Right atrium auricular region (tissue), 2 donors: ENCODE results near the gene MRTFA. TPM values are rescaled to one million over a fixed set of nuclear protein-coding genes. Genes with fewer than 3 reads are reported as not detected.

Experiments
- DNase-seq: peaks from one replicate; pipeline ENCODE4 v3.0.0-alpha.2; 2019; ENCODE audit warnings: low spot score
- H3K27ac ChIP-seq, 2 donors: fragments of 200-600 bp; sonication (generic); 1 replicate in 1 of 2; 2 replicates in 1 of 2; pipeline ENCODE4 v1.5.1; 2016 to 2019
- H3K27me3 ChIP-seq, 2 donors: fragments of 200-600 bp; sonication (generic); one replicate each; pipeline versions ENCODE4 v1.5.1 to v1.6.0; 2017 to 2019
- H3K36me3 ChIP-seq: fragments of 200-600 bp; sonication (generic); one replicate; pipeline ENCODE4 v1.5.1; 2016
- H3K4me1 ChIP-seq, 2 donors: fragments of 200-600 bp; sonication (generic); one replicate each; pipeline versions ENCODE4 v1.5.1 to v1.6.0; 2017 to 2019
- H3K4me3 ChIP-seq, 2 donors: fragments of 200-600 bp; sonication (generic); 1 replicate in 1 of 2; 2 replicates in 1 of 2; pipeline ENCODE4 v1.5.1; 2017 to 2019; ENCODE audit warnings: mild to moderate bottlenecking in 1 of 2, moderate library complexity in 1 of 2
- H3K9me3 ChIP-seq, 2 donors: fragments of 200-600 bp; sonication (generic); one replicate each; pipeline ENCODE4 v1.5.1; 2019
- CTCF ChIP-seq, 2 donors: fragments of 200-600 bp; sonication (generic); IDR thresholded peaks; one replicate each; pipeline ENCODE4 v1.5.1; 2019; ENCODE audit warnings: antibody characterized with exemption in 2 of 2
- total RNA-seq, 2 donors: library from RNA; depleted of rRNA; stranded (reverse); fragments of >200 nt; gene quantifications; one replicate each; pipeline ENCODE4 v1.1.0, GENCODE V29; 2016

The MRTFA gene
- total RNA-seq, 2 donors from 2014 or later, result 45.8 to 55.2 TPM

- Histone ChIP-seq H3K27ac (no peak overlapping the region), H3K36me3 (peaks cover 56% of the 10 kb centered on the region), H3K4me1 (peaks cover 0 to 16% of the 10 kb centered on the region in 2 donors), H3K9me3 (no peaks in the 10 kb centered on the region), H3K4me3 (no peak overlapping the region), H3K27me3 (no peaks in the 10 kb centered on the region)
- DNase-seq, result no peak
- TF ChIP-seq CTCF (IDR thresholded peaks at IDR 0.05), result no peak
Measured at GRCh38 chr22:40401981-40402406, 234.5 kb downstream of the MRTFA start.

- TF ChIP-seq CTCF (IDR thresholded peaks at IDR 0.05), result no peak
- Histone ChIP-seq H3K27ac (no peak overlapping the region), H3K36me3 (peaks cover 51% of the 10 kb centered on the region), H3K4me3 (no peak overlapping the region), H3K27me3 (no peaks in the 10 kb centered on the region), H3K4me1 (peaks cover 0 to 19% of the 10 kb centered on the region in 2 donors), H3K9me3 (no peaks in the 10 kb centered on the region)
- DNase-seq, result no peak
Measured at GRCh38 chr22:40401532-40401931, 235.0 kb downstream of the MRTFA start.

GRCh38 chr22:40400159-40400558 lies 236.4 kb downstream of the MRTFA start:
- Histone ChIP-seq H3K4me1 (peaks cover 0 to 19% of the 10 kb centered on the region in 2 donors), H3K27ac (no peak overlapping the region), H3K27me3 (no peaks in the 10 kb centered on the region), H3K4me3 (no peak overlapping the region), H3K9me3 (no peaks in the 10 kb centered on the region), H3K36me3 (peaks cover 38% of the 10 kb centered on the region)
- no peak for DNase-seq
- TF ChIP-seq CTCF (IDR thresholded peaks at IDR 0.05), result no peak

GRCh38 chr22:40399621-40400020 lies 236.9 kb downstream of the MRTFA start:
- H3K27me3 ChIP-seq, result no peaks in the 10 kb centered on the region
- H3K27ac ChIP-seq, result no peak overlapping the region
- H3K36me3 ChIP-seq, result peaks cover 32% of the 10 kb centered on the region
- peaks cover 0 to 19% of the 10 kb centered on the region in 2 donors for H3K4me1 ChIP-seq
- no peak for DNase-seq
- no peaks in the 10 kb centered on the region for H3K9me3 ChIP-seq
- no peak overlapping the region for H3K4me3 ChIP-seq
- no peak for TF ChIP-seq CTCF (IDR thresholded peaks at IDR 0.05)

- no peak for DNase-seq
- Histone ChIP-seq H3K4me1 (peaks cover 0 to 19% of the 10 kb centered on the region in 2 donors), H3K4me3 (no peak overlapping the region), H3K27ac (no peak overlapping the region), H3K9me3 (no peaks in the 10 kb centered on the region), H3K36me3 (peaks cover 13% of the 10 kb centered on the region), H3K27me3 (no peaks in the 10 kb centered on the region)
- TF ChIP-seq CTCF (IDR thresholded peaks at IDR 0.05), result no peak
Measured at GRCh38 chr22:40397396-40397795, 239.1 kb downstream of the MRTFA start.

GRCh38 chr22:40396882-40397281 lies 239.6 kb downstream of the MRTFA start:
- H3K4me3 ChIP-seq, result no peak overlapping the region
- no peak for DNase-seq
- peaks cover 0 to 19% of the 10 kb centered on the region in 2 donors for H3K4me1 ChIP-seq
- peaks cover 8% of the 10 kb centered on the region for H3K36me3 ChIP-seq
- no peak for TF ChIP-seq CTCF (IDR thresholded peaks at IDR 0.05)
- peak overlapping the region; percentile 2 to 26 for H3K27ac ChIP-seq
- no peaks in the 10 kb centered on the region for H3K9me3 ChIP-seq
- H3K27me3 ChIP-seq, result no peaks in the 10 kb centered on the region
